ENCODE results near the gene CYTH1. TPM values are rescaled to one million over a fixed set of nuclear protein-coding genes. Genes with fewer than 3 reads are reported as not detected.

CYTH1 gene
- total and polyA plus RNA-seq, 3 donors from 2014 or later: 40.8 to 47.9 (median 42.2) TPM

DNA sequence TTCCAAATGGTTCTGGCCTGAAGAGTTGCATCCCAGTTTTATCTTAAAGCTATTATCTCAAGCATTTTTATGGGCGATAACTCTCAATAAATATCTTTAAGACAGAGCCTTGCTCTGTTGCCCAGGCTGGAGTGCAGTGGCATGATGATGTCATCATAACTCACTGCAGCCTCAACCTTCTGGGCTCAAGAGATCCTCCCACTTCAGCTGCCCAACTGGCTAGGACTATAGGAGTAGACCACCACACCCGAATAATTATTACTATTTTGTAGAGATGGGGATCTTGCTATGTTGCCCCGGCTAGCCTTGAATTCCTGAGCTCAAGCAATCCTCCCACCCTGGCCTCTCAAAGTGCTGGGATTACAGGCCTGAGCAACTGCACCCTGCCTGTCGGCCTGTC lies 26.1 kb upstream of the CYTH1 start:
- WGBS, 2 donors: 83 to 85% methylated on average over 3 to 4 of the region's 4 CpGs
- H3K27me3 ChIP-seq: no peaks in the 10 kb centered on the region
- no peak overlapping the region for H3K27ac ChIP-seq
- H3K36me3 ChIP-seq (ENCODE audit: low read depth, missing control alignments): no peaks in the 10 kb centered on the region
- no peak for TF ChIP-seq POLR2A (IDR thresholded peaks at IDR 0.05)
- TF ChIP-seq, protein P1, sequence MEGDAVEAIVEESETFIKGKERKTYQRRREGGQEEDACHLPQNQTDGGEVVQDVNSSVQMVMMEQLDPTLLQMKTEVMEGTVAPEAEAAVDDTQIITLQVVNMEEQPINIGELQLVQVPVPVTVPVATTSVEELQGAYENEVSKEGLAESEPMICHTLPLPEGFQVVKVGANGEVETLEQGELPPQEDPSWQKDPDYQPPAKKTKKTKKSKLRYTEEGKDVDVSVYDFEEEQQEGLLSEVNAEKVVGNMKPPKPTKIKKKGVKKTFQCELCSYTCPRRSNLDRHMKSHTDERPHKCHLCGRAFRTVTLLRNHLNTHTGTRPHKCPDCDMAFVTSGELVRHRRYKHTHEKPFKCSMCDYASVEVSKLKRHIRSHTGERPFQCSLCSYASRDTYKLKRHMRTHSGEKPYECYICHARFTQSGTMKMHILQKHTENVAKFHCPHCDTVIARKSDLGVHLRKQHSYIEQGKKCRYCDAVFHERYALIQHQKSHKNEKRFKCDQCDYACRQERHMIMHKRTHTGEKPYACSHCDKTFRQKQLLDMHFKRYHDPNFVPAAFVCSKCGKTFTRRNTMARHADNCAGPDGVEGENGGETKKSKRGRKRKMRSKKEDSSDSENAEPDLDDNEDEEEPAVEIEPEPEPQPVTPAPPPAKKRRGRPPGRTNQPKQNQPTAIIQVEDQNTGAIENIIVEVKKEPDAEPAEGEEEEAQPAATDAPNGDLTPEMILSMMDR (IDR thresholded peaks at IDR 0.05): no peak
- no peaks in the 10 kb centered on the region for H3K4me1 ChIP-seq
- no peak for DNase-seq
- no peak overlapping the region for H3K4me3 ChIP-seq
- intact Hi-C loops (cut with DNase I; ENCODE audit: low total_unique reads): no loop called here
- H3K9me3 ChIP-seq: no peaks in the 10 kb centered on the region

DNA sequence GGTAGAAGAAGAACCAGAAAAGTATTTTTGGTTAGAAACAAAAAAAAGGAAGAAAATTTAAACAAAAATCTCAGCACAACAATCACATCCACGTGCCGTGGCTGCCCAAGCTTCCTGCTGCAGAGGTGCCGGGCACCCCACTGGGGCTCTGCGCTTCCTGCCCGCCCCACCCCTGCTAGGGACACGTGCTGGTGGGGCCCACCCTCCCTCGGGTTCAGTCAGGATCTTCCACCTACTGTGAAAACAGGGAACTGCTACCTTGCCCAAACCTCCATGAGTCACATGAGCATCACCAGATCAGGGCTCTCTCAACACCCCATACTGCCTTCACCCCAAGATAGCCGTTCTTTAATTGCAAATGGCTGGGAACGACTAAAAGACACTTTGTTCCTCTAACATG lies 24.4 kb upstream of the CYTH1 start:
- no peaks in the 10 kb centered on the region for H3K9me3 ChIP-seq
- no peaks in the 10 kb centered on the region for H3K4me1 ChIP-seq
- no peak overlapping the region for H3K27ac ChIP-seq
- no peak overlapping the region for H3K4me3 ChIP-seq
- intact Hi-C loops (cut with DNase I; ENCODE audit: low total_unique reads): no loop called here
- WGBS, 2 donors: 82 to 93% methylated on average over 4 to 9 of the region's 9 CpGs
- H3K36me3 ChIP-seq (ENCODE audit: low read depth, missing control alignments): no peaks in the 10 kb centered on the region
- no peak for TF ChIP-seq POLR2A (IDR thresholded peaks at IDR 0.05)
- TF ChIP-seq, protein P1 (IDR thresholded peaks at IDR 0.05): no peak
- no peaks in the 10 kb centered on the region for H3K27me3 ChIP-seq
- no peak for DNase-seq

DNA sequence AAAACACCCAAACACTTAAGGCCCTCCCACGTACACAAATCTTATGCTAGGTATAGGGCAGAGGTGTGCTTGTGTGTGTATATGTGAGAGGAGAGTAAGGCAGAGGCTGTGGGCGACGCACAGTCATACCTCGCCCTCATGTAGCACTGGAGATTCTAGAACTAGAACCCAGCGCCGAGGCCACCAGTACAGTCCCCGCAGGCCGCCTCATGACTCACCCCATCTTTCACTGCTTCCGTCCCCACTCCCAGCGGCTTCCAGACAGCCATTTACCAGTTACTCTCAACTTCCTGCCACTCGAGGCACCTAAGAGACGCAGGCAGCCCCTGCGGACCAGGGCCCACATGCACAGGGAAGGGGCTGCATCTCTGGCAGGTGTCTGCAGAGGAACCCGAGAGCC lies 23.2 kb upstream of the CYTH1 start:
- H3K27ac ChIP-seq: peak overlapping the region in 1 of 2 donors; percentile 43
- no peaks in the 10 kb centered on the region for H3K27me3 ChIP-seq
- H3K36me3 ChIP-seq (ENCODE audit: low read depth, missing control alignments): no peaks in the 10 kb centered on the region
- WGBS, 2 donors: 92 to 97% methylated on average over 12 to 14 of the region's 14 CpGs
- DNase-seq: no peak
- no peak overlapping the region for H3K4me3 ChIP-seq
- no peaks in the 10 kb centered on the region for H3K9me3 ChIP-seq
- TF ChIP-seq POLR2A (IDR thresholded peaks at IDR 0.05): no peak
- TF ChIP-seq, protein P1 (IDR thresholded peaks at IDR 0.05): no peak
- intact Hi-C loops (cut with DNase I; ENCODE audit: low total_unique reads): no loop called here
- no peaks in the 10 kb centered on the region for H3K4me1 ChIP-seq

DNA sequence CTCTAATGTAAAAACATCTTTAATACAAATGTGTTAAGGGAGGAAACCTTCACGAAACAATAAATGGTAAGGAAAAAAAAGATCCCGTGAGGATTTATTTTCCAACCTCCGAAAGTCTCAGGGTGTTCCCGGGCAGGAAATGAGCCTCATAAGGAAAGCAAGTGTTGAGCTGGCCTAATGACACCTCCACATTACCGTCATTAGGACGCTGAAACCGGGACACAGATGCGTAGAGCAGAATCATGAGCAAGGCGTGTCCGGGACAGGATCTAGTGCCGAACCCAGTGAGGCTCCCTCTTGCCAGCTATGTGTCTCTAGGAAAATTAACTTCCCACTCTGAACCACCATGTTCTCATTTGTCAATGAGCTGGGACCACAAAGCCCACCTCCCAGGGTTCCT lies 22.7 kb upstream of the CYTH1 start:
- peak overlapping the region in 1 of 2 donors; percentile 43 for H3K27ac ChIP-seq
- H3K36me3 ChIP-seq (ENCODE audit: low read depth, missing control alignments): no peaks in the 10 kb centered on the region
- H3K4me1 ChIP-seq: no peaks in the 10 kb centered on the region
- peak; percentile 50 for DNase-seq
- TF ChIP-seq, protein P1 (IDR thresholded peaks at IDR 0.05): no peak
- no peak for TF ChIP-seq POLR2A (IDR thresholded peaks at IDR 0.05)
- H3K27me3 ChIP-seq: no peaks in the 10 kb centered on the region
- no peak overlapping the region for H3K4me3 ChIP-seq
- WGBS, 2 donors: 51 to 63% methylated on average over 11 of the region's 11 CpGs
- H3K9me3 ChIP-seq: no peaks in the 10 kb centered on the region
- intact Hi-C loops (cut with DNase I; ENCODE audit: low total_unique reads): no loop called here

DNA sequence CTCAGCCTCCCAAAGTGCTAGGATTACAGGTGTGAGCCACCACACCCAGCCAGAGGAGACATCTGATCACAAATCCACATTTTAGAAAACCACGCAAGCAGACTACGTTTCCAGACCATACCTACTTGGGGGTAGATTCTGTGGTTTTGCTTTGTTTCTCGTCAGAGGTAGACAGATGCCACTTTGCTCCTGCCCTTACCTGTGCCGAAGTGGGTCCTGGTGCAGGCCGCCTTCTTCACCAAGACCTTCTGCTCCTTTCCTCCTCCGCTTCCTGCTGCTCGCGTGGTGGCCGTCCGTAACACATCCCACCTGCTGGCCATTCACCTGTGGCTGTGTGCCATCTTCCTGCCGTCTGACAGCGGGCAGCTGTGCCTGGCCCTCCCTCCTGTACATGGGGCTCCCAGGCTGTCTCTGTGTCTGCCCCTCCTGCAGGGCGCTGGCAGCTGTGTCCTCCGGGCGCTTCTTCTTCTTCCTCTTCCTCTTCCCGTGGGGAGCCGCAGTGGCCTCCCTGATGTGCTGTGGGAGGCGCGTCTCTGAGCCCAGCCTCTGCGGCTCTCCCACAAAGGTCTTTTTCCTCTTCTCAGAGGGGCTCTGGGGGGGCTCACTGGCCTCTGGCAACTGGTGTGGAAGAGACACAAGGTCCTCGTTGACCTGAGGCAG lies 21.2 kb upstream of the CYTH1 start:
- TF ChIP-seq POLR2A (IDR thresholded peaks at IDR 0.05): no peak
- TF ChIP-seq, protein P1 (IDR thresholded peaks at IDR 0.05): no peak
- no peaks in the 10 kb centered on the region for H3K9me3 ChIP-seq
- no peaks in the 10 kb centered on the region for H3K27me3 ChIP-seq
- intact Hi-C loops (cut with DNase I; ENCODE audit: low total_unique reads): no loop called here
- H3K27ac ChIP-seq: no peak overlapping the region
- H3K4me3 ChIP-seq: no peak overlapping the region
- 82 to 86% methylated on average over 21 of the region's 21 CpGs for WGBS, 2 donors
- no peaks in the 10 kb centered on the region for H3K36me3 ChIP-seq (ENCODE audit: low read depth, missing control alignments)
- DNase-seq: no peak
- H3K4me1 ChIP-seq: no peaks in the 10 kb centered on the region

All from testis (tissue), 3 donors.